ENCODE results near the gene BSX.

The BSX gene

GRCh38 chr11:122954455-122954854, 27.2 kb downstream of the BSX start:
- DNase-seq: no peak

- DNase-seq: peak; percentile 14
Observed at GRCh38 chr11:122951211-122951610, 30.4 kb downstream of the BSX start.

- DNase-seq: no peak
Observed at GRCh38 chr11:122938557-122938956, 43.1 kb downstream of the BSX start.

- no peak for DNase-seq
Observed at GRCh38 chr11:122937983-122938382, 43.7 kb downstream of the BSX start.

GRCh38 chr11:122933416-122933815, 48.2 kb downstream of the BSX start:
- DNase-seq: no peak

- DNase-seq: no peak
Observed at GRCh38 chr11:122931510-122931909, 50.1 kb downstream of the BSX start.
